PFSK-1 (cell line): ENCODE measurements around the gene RHOV.

Experiments used
- FOXP2 ChIP-seq: optimal IDR thresholded peaks from 2 replicates; pipeline ENCODE3; 2011; ENCODE audit warnings: borderline replicate concordance, control low read depth, inconsistent platforms; ENCODE audit not compliant: insufficient read depth; ENCODE audit errors: extremely low read length, extremely low read depth
- POLR2AphosphoS5 ChIP-seq: IDR thresholded peaks from 2 replicates; pipeline ENCODE4 v1.6.1; 2012; ENCODE audit warnings: low read depth, mild to moderate bottlenecking, control low read depth, low read length, moderate library complexity
- SIN3A ChIP-seq: IDR thresholded peaks from 2 replicates; pipeline ENCODE4 v1.6.1; 2012; ENCODE audit warnings: mild to moderate bottlenecking, low read length, moderate library complexity, borderline replicate concordance; ENCODE audit not compliant: insufficient read depth
- TAF1 ChIP-seq: IDR thresholded peaks from 2 replicates; pipeline ENCODE4 v1.6.1; 2012; ENCODE audit warnings: low read length, control low read depth, borderline replicate concordance; ENCODE audit not compliant: insufficient read depth
- TF ChIP-seq, protein P1 (sequence below), 2 experiments: IDR thresholded peaks; 2 replicates each; pipeline versions ENCODE4 v1.6.1 to v1.8.0; 2011 to 2012; ENCODE audit warnings: low read depth in 2 of 2, low read length in 2 of 2, control low read depth in 1 of 2, inconsistent platforms in 1 of 2, mild to moderate bottlenecking in 1 of 2, moderate library complexity in 1 of 2; ENCODE audit not compliant: insufficient read depth in 1 of 2

Gene RHOV

DNA sequence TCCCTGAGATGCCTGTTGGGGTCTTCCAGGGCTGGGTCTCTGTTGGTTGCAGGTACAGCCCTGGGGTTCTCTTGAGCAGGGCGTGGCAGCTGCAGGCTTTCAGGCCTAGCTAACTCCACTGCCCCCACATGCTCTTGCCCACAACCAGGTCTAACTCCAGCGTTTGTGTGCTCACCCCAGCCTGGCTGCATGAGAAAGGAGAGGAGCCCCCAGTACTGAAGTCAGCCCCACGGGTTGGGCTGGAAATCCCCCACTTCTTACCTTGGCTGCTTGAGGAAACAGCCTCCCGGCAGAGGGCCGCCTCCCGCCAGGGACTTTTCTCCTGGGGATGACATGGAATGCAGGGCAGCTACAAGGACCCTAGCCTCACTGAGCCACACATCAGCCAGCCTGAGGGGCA, 38.4 kb upstream of the RHOV start:
- TF ChIP-seq SIN3A, result no peak
- TF ChIP-seq, protein P1, sequence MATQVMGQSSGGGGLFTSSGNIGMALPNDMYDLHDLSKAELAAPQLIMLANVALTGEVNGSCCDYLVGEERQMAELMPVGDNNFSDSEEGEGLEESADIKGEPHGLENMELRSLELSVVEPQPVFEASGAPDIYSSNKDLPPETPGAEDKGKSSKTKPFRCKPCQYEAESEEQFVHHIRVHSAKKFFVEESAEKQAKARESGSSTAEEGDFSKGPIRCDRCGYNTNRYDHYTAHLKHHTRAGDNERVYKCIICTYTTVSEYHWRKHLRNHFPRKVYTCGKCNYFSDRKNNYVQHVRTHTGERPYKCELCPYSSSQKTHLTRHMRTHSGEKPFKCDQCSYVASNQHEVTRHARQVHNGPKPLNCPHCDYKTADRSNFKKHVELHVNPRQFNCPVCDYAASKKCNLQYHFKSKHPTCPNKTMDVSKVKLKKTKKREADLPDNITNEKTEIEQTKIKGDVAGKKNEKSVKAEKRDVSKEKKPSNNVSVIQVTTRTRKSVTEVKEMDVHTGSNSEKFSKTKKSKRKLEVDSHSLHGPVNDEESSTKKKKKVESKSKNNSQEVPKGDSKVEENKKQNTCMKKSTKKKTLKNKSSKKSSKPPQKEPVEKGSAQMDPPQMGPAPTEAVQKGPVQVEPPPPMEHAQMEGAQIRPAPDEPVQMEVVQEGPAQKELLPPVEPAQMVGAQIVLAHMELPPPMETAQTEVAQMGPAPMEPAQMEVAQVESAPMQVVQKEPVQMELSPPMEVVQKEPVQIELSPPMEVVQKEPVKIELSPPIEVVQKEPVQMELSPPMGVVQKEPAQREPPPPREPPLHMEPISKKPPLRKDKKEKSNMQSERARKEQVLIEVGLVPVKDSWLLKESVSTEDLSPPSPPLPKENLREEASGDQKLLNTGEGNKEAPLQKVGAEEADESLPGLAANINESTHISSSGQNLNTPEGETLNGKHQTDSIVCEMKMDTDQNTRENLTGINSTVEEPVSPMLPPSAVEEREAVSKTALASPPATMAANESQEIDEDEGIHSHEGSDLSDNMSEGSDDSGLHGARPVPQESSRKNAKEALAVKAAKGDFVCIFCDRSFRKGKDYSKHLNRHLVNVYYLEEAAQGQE (IDR thresholded peaks at IDR 0.05; ENCODE audit: insufficient read depth in 1 of 2, low read depth in 2 of 2, low read length in 2 of 2), result no peak

DNA sequence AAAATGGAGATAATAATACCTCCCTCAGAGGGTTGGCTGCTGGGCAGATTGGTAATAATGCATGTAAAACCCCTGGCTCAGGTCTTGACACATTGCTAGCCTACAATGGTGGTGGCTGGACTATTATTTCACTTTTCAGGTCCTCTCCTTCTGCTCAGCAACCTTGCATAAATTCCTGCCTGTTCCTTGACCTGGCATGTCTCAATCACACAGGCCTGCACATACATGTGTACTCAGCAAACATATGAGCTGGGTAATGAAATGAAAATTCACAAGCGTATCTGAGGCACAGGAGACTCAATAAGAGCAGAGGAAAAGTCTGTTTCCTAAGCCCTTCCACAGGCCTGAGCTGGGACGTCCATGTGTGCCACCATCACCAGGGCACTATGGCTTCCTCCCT, 37.7 kb upstream of the RHOV start:
- TF ChIP-seq TAF1, result no peak
- TF ChIP-seq SIN3A, result no peak

DNA sequence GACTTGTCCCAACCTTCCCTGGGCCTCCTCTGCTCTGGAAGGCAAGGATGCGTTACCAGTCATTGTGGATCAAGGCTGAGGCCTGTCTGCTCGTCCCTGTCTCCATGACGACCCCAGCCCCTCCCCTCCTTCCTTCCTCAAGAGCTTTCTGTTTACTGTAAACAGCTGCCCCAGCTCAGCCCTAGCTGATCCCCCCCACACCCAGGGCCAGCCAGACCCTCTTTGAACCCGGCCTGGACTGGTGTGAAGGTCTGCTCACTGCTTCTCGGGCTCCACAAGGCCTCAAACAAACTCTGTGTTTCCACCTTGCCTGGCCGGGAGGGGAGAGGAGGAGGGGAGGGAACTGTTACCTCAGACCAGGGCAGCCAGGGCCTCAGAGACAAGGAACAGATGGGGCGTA, 37.1 kb upstream of the RHOV start:
- TF ChIP-seq TAF1 (no peak), POLR2AphosphoS5 (no peak), SIN3A (no peak), FOXP2 (no peak)
- TF ChIP-seq, protein P1 (IDR thresholded peaks at IDR 0.05; ENCODE audit: insufficient read depth in 1 of 2, low read depth in 2 of 2, low read length in 2 of 2), result no peak

DNA sequence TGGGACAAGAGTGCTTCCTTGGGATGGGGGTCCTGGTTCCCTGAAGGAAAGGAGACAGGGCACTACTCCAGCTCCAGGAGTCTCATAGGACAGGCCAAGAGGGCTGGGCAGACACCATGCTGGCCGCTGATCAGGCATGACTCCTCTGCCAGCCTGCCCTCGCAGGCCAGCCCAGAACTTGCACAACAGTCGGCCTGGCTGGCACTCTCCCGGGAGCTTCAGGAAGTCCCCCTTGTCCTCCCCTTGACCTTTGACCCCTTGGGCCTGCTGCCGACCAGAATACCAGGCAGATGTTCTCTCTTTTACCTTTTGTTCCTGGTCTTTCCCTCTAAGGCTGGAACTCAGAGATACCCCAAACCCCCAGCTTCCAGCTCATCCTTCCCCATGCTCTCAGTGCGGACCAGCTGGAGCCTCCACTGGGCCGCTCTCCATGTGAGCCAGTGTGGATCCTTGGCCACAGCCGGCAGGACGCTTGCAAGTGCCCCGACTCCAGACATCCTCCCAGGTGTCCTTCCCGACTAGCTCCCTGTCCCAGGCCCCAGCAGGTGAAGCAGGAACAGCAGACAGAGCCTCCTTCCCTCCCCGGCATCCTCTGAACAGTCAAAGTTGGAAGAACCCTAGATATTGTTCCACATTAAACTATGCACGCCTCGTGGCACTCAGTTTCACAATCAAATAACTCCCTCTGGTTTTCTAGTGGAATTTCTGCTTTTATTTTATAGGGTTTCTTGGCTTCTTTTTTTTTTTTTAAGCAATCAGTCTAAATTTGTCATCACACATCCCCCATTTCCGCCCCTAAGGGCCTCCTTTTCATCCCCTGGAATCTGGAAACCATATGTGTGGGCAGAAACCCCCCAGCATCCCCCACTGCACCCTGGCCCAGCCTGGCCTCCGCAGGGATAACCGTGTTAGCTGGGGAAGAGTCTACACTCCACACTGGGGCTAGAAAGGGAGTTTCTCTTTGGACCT, 35.9 kb upstream of the RHOV start:
- no peak for TF ChIP-seq TAF1
- no peak for TF ChIP-seq FOXP2
- TF ChIP-seq SIN3A, result no peak
- TF ChIP-seq, protein P1 (IDR thresholded peaks at IDR 0.05; ENCODE audit: insufficient read depth in 1 of 2, low read depth in 2 of 2, low read length in 2 of 2), result no peak
- no peak for TF ChIP-seq POLR2AphosphoS5

DNA sequence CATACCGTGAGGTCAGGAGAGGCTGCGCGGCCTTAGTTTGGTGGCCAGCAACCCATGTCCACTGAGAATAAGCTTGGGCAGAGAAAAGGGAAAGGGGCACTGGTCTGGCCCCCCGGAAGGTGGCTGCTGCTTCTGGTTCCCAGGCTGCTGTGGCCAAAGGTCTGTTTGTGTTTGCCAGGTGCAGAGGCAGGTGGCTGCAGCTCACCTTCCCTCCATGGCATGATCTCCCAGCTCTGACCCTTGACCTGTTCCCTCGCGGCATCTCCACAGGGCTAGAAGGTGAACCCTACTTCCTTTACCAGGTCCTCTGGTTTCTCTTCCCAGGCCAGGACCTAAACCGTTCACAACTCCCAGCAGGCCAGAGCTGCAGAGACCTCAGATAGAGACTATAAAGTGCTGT, 34.1 kb upstream of the RHOV start:
- TF ChIP-seq, protein P1 (IDR thresholded peaks at IDR 0.05; ENCODE audit: insufficient read depth in 1 of 2, low read depth in 2 of 2, low read length in 2 of 2), result no peak
- TF ChIP-seq POLR2AphosphoS5 (no peak), FOXP2 (no peak), SIN3A (no peak), TAF1 (no peak)
